ENCODE measurements around the gene C11orf42. TPM values are rescaled to one million over a fixed set of nuclear protein-coding genes. Genes with fewer than 3 reads are reported as not detected.

Gene C11orf42
- total and polyA plus RNA-seq, 2 donors (not counting 1 experiment from before 2014, with no cell fraction given), result not detected

GRCh38 chr11:6203327-6203726 lies 2.0 kb upstream of the C11orf42 start:
- no peaks in the 10 kb centered on the region for H3K27me3 Mint-ChIP-seq
- no peak overlapping the region for H3K27ac Mint-ChIP-seq
- no peak overlapping the region for H3K4me3 Mint-ChIP-seq
- H3K4me2 ChIP-seq (replicated peaks; ENCODE audit: low read depth, low read length, poor library complexity, severe bottlenecking), result no peak overlapping the region
- H3K9ac ChIP-seq (ENCODE audit: low read length), result no peak overlapping the region
- intact Hi-C loops (cut with micrococcal nuclease), result no loop called here
- H3K9me3 Mint-ChIP-seq (ENCODE audit: insufficient read depth), result no peaks in the 10 kb centered on the region
- WGBS (ENCODE audit: insufficient coverage), result no CpG with 5 or more reads among the region's 3 CpGs
- H3K36me3 ChIP-seq (replicated peaks in 1 of 2; ENCODE audit: control extremely low read depth in 1 of 2, control insufficient read depth in 1 of 2, extremely low read depth in 1 of 2, insufficient read depth in 2 of 2, low read length in 1 of 2), result peaks cover 0 to 4% of the 10 kb centered on the region in 2 experiments
- DNase-seq (no peak), ATAC-seq (ENCODE audit: low read depth) (no peak)
- H3K4me3 ChIP-seq (ENCODE audit: control extremely low read depth in 1 of 5, extremely low read depth in 1 of 5, insufficient read depth in 1 of 5, low read depth in 2 of 5, low read length in 4 of 5), result no peak overlapping the region
- no peaks in the 10 kb centered on the region for H3K27me3 ChIP-seq (replicated peaks in 1 of 4; ENCODE audit: control extremely low read depth in 1 of 4, control insufficient read depth in 3 of 4, insufficient read depth in 4 of 4, low read length in 3 of 4)
- H3K4me1 ChIP-seq (ENCODE audit: control insufficient read depth in 2 of 2, insufficient read depth in 2 of 2, low read length in 2 of 2), result peaks cover 0 to 3% of the 10 kb centered on the region in 2 donors
- TF ChIP-seq, protein P1, sequence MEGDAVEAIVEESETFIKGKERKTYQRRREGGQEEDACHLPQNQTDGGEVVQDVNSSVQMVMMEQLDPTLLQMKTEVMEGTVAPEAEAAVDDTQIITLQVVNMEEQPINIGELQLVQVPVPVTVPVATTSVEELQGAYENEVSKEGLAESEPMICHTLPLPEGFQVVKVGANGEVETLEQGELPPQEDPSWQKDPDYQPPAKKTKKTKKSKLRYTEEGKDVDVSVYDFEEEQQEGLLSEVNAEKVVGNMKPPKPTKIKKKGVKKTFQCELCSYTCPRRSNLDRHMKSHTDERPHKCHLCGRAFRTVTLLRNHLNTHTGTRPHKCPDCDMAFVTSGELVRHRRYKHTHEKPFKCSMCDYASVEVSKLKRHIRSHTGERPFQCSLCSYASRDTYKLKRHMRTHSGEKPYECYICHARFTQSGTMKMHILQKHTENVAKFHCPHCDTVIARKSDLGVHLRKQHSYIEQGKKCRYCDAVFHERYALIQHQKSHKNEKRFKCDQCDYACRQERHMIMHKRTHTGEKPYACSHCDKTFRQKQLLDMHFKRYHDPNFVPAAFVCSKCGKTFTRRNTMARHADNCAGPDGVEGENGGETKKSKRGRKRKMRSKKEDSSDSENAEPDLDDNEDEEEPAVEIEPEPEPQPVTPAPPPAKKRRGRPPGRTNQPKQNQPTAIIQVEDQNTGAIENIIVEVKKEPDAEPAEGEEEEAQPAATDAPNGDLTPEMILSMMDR (IDR thresholded peaks at IDR 0.05), result no peak
- TF ChIP-seq EZH2 (IDR thresholded peaks at IDR 0.05; ENCODE audit: borderline replicate concordance, insufficient read depth, low read depth, low read length, poor library complexity, severe bottlenecking), result no peak
- H3K27ac ChIP-seq (ENCODE audit: low read length in 2 of 2), result no peak overlapping the region
- H3K4me1 Mint-ChIP-seq, result peaks cover 9% of the 10 kb centered on the region
- ChIA-PET POLR2A (no interaction called here), CTCF (no interaction called here)
- H4K20me1 ChIP-seq (ENCODE audit: control insufficient read depth, insufficient read depth, low read length, poor library complexity, severe bottlenecking), result no peaks in the 10 kb centered on the region
- no peaks in the 10 kb centered on the region for H3K79me2 ChIP-seq (ENCODE audit: control insufficient read depth, insufficient read depth, low read length)
- no peaks in the 10 kb centered on the region for H3K9me3 ChIP-seq (ENCODE audit: control extremely low read depth in 1 of 3, control insufficient read depth in 2 of 3, insufficient read depth in 1 of 3, low read length in 2 of 3)
- no peak overlapping the region for H2AFZ ChIP-seq (ENCODE audit: insufficient read depth, low read depth, low read length, poor library complexity, severe bottlenecking)

DNA sequence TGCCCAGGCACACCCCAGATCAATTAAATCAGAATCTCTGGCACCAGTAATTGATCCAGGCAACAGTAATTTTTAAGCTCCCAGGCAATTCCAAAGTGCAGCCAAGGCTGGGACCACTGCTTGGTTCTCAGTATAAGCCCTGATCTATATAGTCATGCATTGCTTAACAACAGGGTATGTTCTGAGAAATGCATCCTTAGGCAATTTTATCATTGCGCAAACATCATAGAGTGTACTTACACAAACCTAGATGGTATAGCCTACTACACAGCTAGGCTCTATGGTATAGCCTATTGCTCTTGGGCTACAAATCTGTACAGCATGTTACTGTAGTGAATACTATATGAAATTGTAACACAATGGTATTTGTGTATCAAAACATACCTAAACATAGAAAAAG lies 651 bp upstream of the C11orf42 start:
- ChIA-PET POLR2A (no interaction called here), CTCF (no interaction called here)
- H3K4me3 ChIP-seq (ENCODE audit: control extremely low read depth in 1 of 5, extremely low read depth in 1 of 5, insufficient read depth in 1 of 5, low read depth in 2 of 5, low read length in 4 of 5), result no peak overlapping the region
- Mint-ChIP-seq H3K9me3 (ENCODE audit: insufficient read depth) (no peaks in the 10 kb centered on the region), H3K27ac (no peak overlapping the region), H3K4me3 (no peak overlapping the region), H3K4me1 (peaks cover 9% of the 10 kb centered on the region), H3K27me3 (no peaks in the 10 kb centered on the region)
- no peaks in the 10 kb centered on the region for H3K27me3 ChIP-seq (replicated peaks in 1 of 4; ENCODE audit: control extremely low read depth in 1 of 4, control insufficient read depth in 3 of 4, insufficient read depth in 4 of 4, low read length in 3 of 4)
- no peak for ATAC-seq (ENCODE audit: low read depth)
- no peaks in the 10 kb centered on the region for H4K20me1 ChIP-seq (ENCODE audit: control insufficient read depth, insufficient read depth, low read length, poor library complexity, severe bottlenecking)
- peaks cover 0 to 3% of the 10 kb centered on the region in 2 donors for H3K4me1 ChIP-seq (ENCODE audit: control insufficient read depth in 2 of 2, insufficient read depth in 2 of 2, low read length in 2 of 2)
- H3K36me3 ChIP-seq (replicated peaks in 1 of 2; ENCODE audit: control extremely low read depth in 1 of 2, control insufficient read depth in 1 of 2, extremely low read depth in 1 of 2, insufficient read depth in 2 of 2, low read length in 1 of 2), result peaks cover 0 to 8% of the 10 kb centered on the region in 2 experiments
- H3K79me2 ChIP-seq (ENCODE audit: control insufficient read depth, insufficient read depth, low read length), result no peaks in the 10 kb centered on the region
- no peak overlapping the region for H3K27ac ChIP-seq (ENCODE audit: low read length in 2 of 2)
- no peak overlapping the region for H2AFZ ChIP-seq (ENCODE audit: insufficient read depth, low read depth, low read length, poor library complexity, severe bottlenecking)
- H3K9ac ChIP-seq (ENCODE audit: low read length), result no peak overlapping the region
- H3K4me2 ChIP-seq (replicated peaks; ENCODE audit: low read depth, low read length, poor library complexity, severe bottlenecking), result no peak overlapping the region
- WGBS (ENCODE audit: insufficient coverage), result no CpG with 5 or more reads among the region's 1 CpG
- no peaks in the 10 kb centered on the region for H3K9me3 ChIP-seq (ENCODE audit: control extremely low read depth in 1 of 3, control insufficient read depth in 2 of 3, insufficient read depth in 1 of 3, low read length in 2 of 3)
- TF ChIP-seq EZH2 (IDR thresholded peaks at IDR 0.05; ENCODE audit: borderline replicate concordance, insufficient read depth, low read depth, low read length, poor library complexity, severe bottlenecking), result no peak
- TF ChIP-seq, protein P1 (IDR thresholded peaks at IDR 0.05), result no peak
- intact Hi-C loops (cut with micrococcal nuclease), result no loop called here
- no peak for DNase-seq

Data from B cell (primary cell).